ENCODE data around the gene SCFD2.

Gene SCFD2

GRCh38 chr4:53075162-53075785, 290.6 kb downstream of the SCFD2 start:
- H2AFZ ChIP-seq (ENCODE audit: low read length, unreplicated experiment) = no peak overlapping the region
- H3K27me3 ChIP-seq (ENCODE audit: insufficient read depth, low read length) = no peaks in the 10 kb centered on the region
- H3K79me2 ChIP-seq (ENCODE audit: control insufficient read depth, insufficient read depth, low read length, unreplicated experiment) = no peaks in the 10 kb centered on the region
- H3K27ac ChIP-seq (ENCODE audit: low read depth, low read length) = no peak overlapping the region
- H3K36me3 ChIP-seq (ENCODE audit: insufficient read depth, low read length) = no peaks in the 10 kb centered on the region
- H3K4me3 ChIP-seq (ENCODE audit: low read depth, low read length) = no peak overlapping the region
- peaks cover 5% of the 10 kb centered on the region for H3K4me1 ChIP-seq (ENCODE audit: control insufficient read depth, insufficient read depth, low read length, unreplicated experiment)

- H3K79me2 ChIP-seq (ENCODE audit: control insufficient read depth, insufficient read depth, low read length, unreplicated experiment) = no peaks in the 10 kb centered on the region
- no peak overlapping the region for H3K4me3 ChIP-seq (ENCODE audit: low read depth, low read length)
- no peaks in the 10 kb centered on the region for H3K36me3 ChIP-seq (ENCODE audit: insufficient read depth, low read length)
- H3K27me3 ChIP-seq (ENCODE audit: insufficient read depth, low read length) = no peaks in the 10 kb centered on the region
- no peak overlapping the region for H3K27ac ChIP-seq (ENCODE audit: low read depth, low read length)
- H3K4me1 ChIP-seq (ENCODE audit: control insufficient read depth, insufficient read depth, low read length, unreplicated experiment) = no peaks in the 10 kb centered on the region
- H2AFZ ChIP-seq (ENCODE audit: low read length, unreplicated experiment) = no peak overlapping the region
Measured at GRCh38 chr4:53068755-53069330, 297.0 kb downstream of the SCFD2 start.

GRCh38 chr4:53067125-53067802, 298.6 kb downstream of the SCFD2 start:
- H3K36me3 ChIP-seq (ENCODE audit: insufficient read depth, low read length) = no peaks in the 10 kb centered on the region
- H3K4me1 ChIP-seq (ENCODE audit: control insufficient read depth, insufficient read depth, low read length, unreplicated experiment) = no peaks in the 10 kb centered on the region
- no peak overlapping the region for H3K27ac ChIP-seq (ENCODE audit: low read depth, low read length)
- no peak overlapping the region for H2AFZ ChIP-seq (ENCODE audit: low read length, unreplicated experiment)
- no peaks in the 10 kb centered on the region for H3K79me2 ChIP-seq (ENCODE audit: control insufficient read depth, insufficient read depth, low read length, unreplicated experiment)
- H3K4me3 ChIP-seq (ENCODE audit: low read depth, low read length) = no peak overlapping the region
- H3K27me3 ChIP-seq (ENCODE audit: insufficient read depth, low read length) = no peaks in the 10 kb centered on the region

- H3K27me3 ChIP-seq (ENCODE audit: insufficient read depth, low read length) = no peaks in the 10 kb centered on the region
- H3K36me3 ChIP-seq (ENCODE audit: insufficient read depth, low read length) = no peaks in the 10 kb centered on the region
- no peak overlapping the region for H2AFZ ChIP-seq (ENCODE audit: low read length, unreplicated experiment)
- no peaks in the 10 kb centered on the region for H3K79me2 ChIP-seq (ENCODE audit: control insufficient read depth, insufficient read depth, low read length, unreplicated experiment)
- no peak overlapping the region for H3K4me3 ChIP-seq (ENCODE audit: low read depth, low read length)
- H3K27ac ChIP-seq (ENCODE audit: low read depth, low read length) = no peak overlapping the region
- no peaks in the 10 kb centered on the region for H3K4me1 ChIP-seq (ENCODE audit: control insufficient read depth, insufficient read depth, low read length, unreplicated experiment)
Measured at GRCh38 chr4:53066155-53066554, 299.7 kb downstream of the SCFD2 start.

- no peak overlapping the region for H3K27ac ChIP-seq (ENCODE audit: low read depth, low read length)
- H3K27me3 ChIP-seq (ENCODE audit: insufficient read depth, low read length) = no peaks in the 10 kb centered on the region
- H3K4me1 ChIP-seq (ENCODE audit: control insufficient read depth, insufficient read depth, low read length, unreplicated experiment) = no peaks in the 10 kb centered on the region
Measured at GRCh38 chr4:53064609-53065008, 301.3 kb downstream of the SCFD2 start.

GRCh38 chr4:53061091-53061850, 304.6 kb downstream of the SCFD2 start:
- Histone ChIP-seq H3K79me2 (ENCODE audit: control insufficient read depth, insufficient read depth, low read length, unreplicated experiment) (peaks cover 2% of the 10 kb centered on the region), H2AFZ (ENCODE audit: low read length, unreplicated experiment) (no peak overlapping the region), H3K27me3 (ENCODE audit: insufficient read depth, low read length) (no peaks in the 10 kb centered on the region), H3K27ac (ENCODE audit: low read depth, low read length) (no peak overlapping the region), H3K36me3 (ENCODE audit: insufficient read depth, low read length) (no peaks in the 10 kb centered on the region), H3K4me3 (ENCODE audit: low read depth, low read length) (no peak overlapping the region), H3K4me1 (ENCODE audit: control insufficient read depth, insufficient read depth, low read length, unreplicated experiment) (no peaks in the 10 kb centered on the region)

More at GRCh38 chr4:53064609-53065008, 301.3 kb downstream of the SCFD2 start:
- H3K79me2 ChIP-seq (ENCODE audit: control insufficient read depth, insufficient read depth, low read length, unreplicated experiment) = no peaks in the 10 kb centered on the region
- no peak overlapping the region for H2AFZ ChIP-seq (ENCODE audit: low read length, unreplicated experiment)
- no peaks in the 10 kb centered on the region for H3K36me3 ChIP-seq (ENCODE audit: insufficient read depth, low read length)
- no peak overlapping the region for H3K4me3 ChIP-seq (ENCODE audit: low read depth, low read length)

- peaks cover under 1% of the 10 kb centered on the region for H3K4me1 ChIP-seq (ENCODE audit: control insufficient read depth, insufficient read depth, low read length, unreplicated experiment)
- no peak overlapping the region for H3K4me3 ChIP-seq (ENCODE audit: low read depth, low read length)
- no peaks in the 10 kb centered on the region for H3K27me3 ChIP-seq (ENCODE audit: insufficient read depth, low read length)
- H2AFZ ChIP-seq (ENCODE audit: low read length, unreplicated experiment) = no peak overlapping the region
- H3K79me2 ChIP-seq (ENCODE audit: control insufficient read depth, insufficient read depth, low read length, unreplicated experiment) = peaks cover 2% of the 10 kb centered on the region
- no peaks in the 10 kb centered on the region for H3K36me3 ChIP-seq (ENCODE audit: insufficient read depth, low read length)
- no peak overlapping the region for H3K27ac ChIP-seq (ENCODE audit: low read depth, low read length)
Measured at GRCh38 chr4:53060278-53060677, 305.6 kb downstream of the SCFD2 start.

GRCh38 chr4:53059871-53060270, 306.0 kb downstream of the SCFD2 start:
- peaks cover 2% of the 10 kb centered on the region for H3K79me2 ChIP-seq (ENCODE audit: control insufficient read depth, insufficient read depth, low read length, unreplicated experiment)
- H2AFZ ChIP-seq (ENCODE audit: low read length, unreplicated experiment) = no peak overlapping the region
- peaks cover 4% of the 10 kb centered on the region for H3K4me1 ChIP-seq (ENCODE audit: control insufficient read depth, insufficient read depth, low read length, unreplicated experiment)
- H3K36me3 ChIP-seq (ENCODE audit: insufficient read depth, low read length) = no peaks in the 10 kb centered on the region
- H3K27ac ChIP-seq (ENCODE audit: low read depth, low read length) = no peak overlapping the region
- H3K4me3 ChIP-seq (ENCODE audit: low read depth, low read length) = no peak overlapping the region
- no peaks in the 10 kb centered on the region for H3K27me3 ChIP-seq (ENCODE audit: insufficient read depth, low read length)

- peaks cover 2% of the 10 kb centered on the region for H3K79me2 ChIP-seq (ENCODE audit: control insufficient read depth, insufficient read depth, low read length, unreplicated experiment)
- no peak overlapping the region for H3K4me3 ChIP-seq (ENCODE audit: low read depth, low read length)
- no peak overlapping the region for H2AFZ ChIP-seq (ENCODE audit: low read length, unreplicated experiment)
- H3K4me1 ChIP-seq (ENCODE audit: control insufficient read depth, insufficient read depth, low read length, unreplicated experiment) = peaks cover 4% of the 10 kb centered on the region
- H3K36me3 ChIP-seq (ENCODE audit: insufficient read depth, low read length) = no peaks in the 10 kb centered on the region
- no peaks in the 10 kb centered on the region for H3K27me3 ChIP-seq (ENCODE audit: insufficient read depth, low read length)
- H3K27ac ChIP-seq (ENCODE audit: low read depth, low read length) = no peak overlapping the region
Measured at GRCh38 chr4:53059256-53059655, 306.6 kb downstream of the SCFD2 start.

GRCh38 chr4:53057679-53058078, 308.2 kb downstream of the SCFD2 start:
- no peaks in the 10 kb centered on the region for H3K27me3 ChIP-seq (ENCODE audit: insufficient read depth, low read length)
- no peak overlapping the region for H3K4me3 ChIP-seq (ENCODE audit: low read depth, low read length)
- H3K36me3 ChIP-seq (ENCODE audit: insufficient read depth, low read length) = no peaks in the 10 kb centered on the region
- H3K27ac ChIP-seq (ENCODE audit: low read depth, low read length) = no peak overlapping the region
- peaks cover 4% of the 10 kb centered on the region for H3K4me1 ChIP-seq (ENCODE audit: control insufficient read depth, insufficient read depth, low read length, unreplicated experiment)
- peaks cover 2% of the 10 kb centered on the region for H3K79me2 ChIP-seq (ENCODE audit: control insufficient read depth, insufficient read depth, low read length, unreplicated experiment)
- H2AFZ ChIP-seq (ENCODE audit: low read length, unreplicated experiment) = no peak overlapping the region

Data from ACC112 (cell line).